Muscle layer of duodenum (tissue), 2 donors: ENCODE results near the gene AQP12B.
"Not testable (repeated sequence)": the region's sequence is repeated elsewhere in the genome, so short reads cannot be mapped to it uniquely, and the experiment has no call there.

Experiments used
- H3K27ac ChIP-seq: one replicate; pipeline ENCODE4 v1.7.0; 2013; ENCODE audit warnings: mild to moderate bottlenecking, low read length
- H3K27me3 ChIP-seq: one replicate; pipeline ENCODE4 v1.7.0; 2013; ENCODE audit warnings: low read depth, mild to moderate bottlenecking, control low read depth, low read length
- H3K36me3 ChIP-seq, 2 donors: one replicate each; pipeline ENCODE4 v1.7.0; 2013; ENCODE audit warnings: low read length in 2 of 2, control low read depth in 1 of 2, mild to moderate bottlenecking in 1 of 2; ENCODE audit not compliant: insufficient read depth in 2 of 2, control insufficient read depth in 1 of 2
- H3K4me1 ChIP-seq, 2 donors: one replicate each; pipeline ENCODE4 v1.7.0; 2013; ENCODE audit warnings: low read length in 2 of 2, mild to moderate bottlenecking in 2 of 2, control low read depth in 1 of 2, moderate library complexity in 1 of 2; ENCODE audit not compliant: insufficient read depth in 2 of 2, control insufficient read depth in 1 of 2
- H3K4me3 ChIP-seq, 2 donors: one replicate each; pipeline ENCODE4 v1.7.0; 2013; ENCODE audit warnings: low read length in 2 of 2, low read depth in 1 of 2, mild to moderate bottlenecking in 1 of 2
- H3K9me3 ChIP-seq, 2 donors: one replicate each; pipeline ENCODE4 v1.7.0; 2013; ENCODE audit warnings: low read length in 2 of 2, control low read depth in 1 of 2, mild to moderate bottlenecking in 1 of 2; ENCODE audit not compliant: control insufficient read depth in 1 of 2
- donor health status: healthy.

AQP12B gene, protein sequence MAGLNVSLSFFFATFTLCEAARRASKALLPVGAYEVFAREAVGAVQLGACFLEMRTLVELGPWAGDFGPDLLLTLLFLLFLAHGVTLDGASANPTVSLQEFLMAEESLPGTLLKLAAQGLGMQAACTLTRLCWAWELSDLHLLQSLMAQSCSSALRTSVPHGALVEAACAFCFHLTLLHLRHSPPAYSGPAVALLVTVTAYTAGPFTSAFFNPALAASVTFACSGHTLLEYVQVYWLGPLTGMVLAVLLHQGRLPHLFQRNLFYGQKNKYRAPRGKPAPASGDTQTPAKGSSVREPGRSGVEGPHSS

GRCh38 chr2:240682431-240683224, at the start of gene AQP12B:
TSS of gene AQP12B (minus strand) at chr2:240682885. CDS start at chr2:240682837, 48 bp downstream.
- H3K27ac ChIP-seq, H3K27me3 ChIP-seq, H3K9me3 ChIP-seq, H3K36me3 ChIP-seq, H3K4me1 ChIP-seq, H3K4me3 ChIP-seq: not testable (repeated sequence)

DNA sequence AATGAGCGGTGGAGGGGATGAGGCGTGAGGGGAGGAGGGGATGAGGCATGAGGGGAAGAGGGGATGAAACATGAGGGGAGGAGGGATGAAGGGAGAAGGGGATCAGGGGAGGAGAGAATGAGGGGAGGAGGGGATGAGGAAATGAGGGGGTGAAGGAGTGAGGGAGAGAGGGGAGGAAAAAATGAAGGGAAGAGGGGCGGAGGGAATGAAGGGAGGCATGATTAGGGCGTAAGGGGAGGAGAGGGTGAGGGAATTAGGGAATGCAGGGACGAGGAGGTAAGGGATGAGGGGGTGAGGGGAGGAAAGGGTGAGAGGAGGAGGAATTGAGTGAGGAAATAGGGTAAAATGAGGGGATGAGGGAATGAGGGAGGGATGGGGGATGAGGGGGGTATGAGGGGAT, 49.5 kb upstream of the AQP12B start:
- H3K36me3 ChIP-seq = no peaks in the 10 kb centered on the region

DNA sequence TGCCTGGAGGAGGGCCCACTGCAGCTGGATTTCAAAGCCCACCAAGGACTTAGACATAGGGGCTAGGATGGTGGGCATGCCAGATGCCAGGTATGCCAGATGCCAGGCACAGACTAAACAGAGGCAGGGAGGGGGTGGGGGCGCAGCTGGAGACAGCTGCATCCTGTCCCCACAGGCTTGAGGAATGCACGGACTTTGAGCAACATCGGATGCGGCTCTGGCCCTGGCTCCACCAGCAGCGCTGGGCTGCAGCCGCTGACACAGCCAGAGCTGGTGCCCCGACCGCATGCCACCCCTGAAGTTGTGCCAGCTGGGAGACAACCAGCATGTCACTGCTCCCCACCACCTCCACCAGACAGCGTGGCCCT, 48.5 kb upstream of the AQP12B start:
- Histone ChIP-seq H3K27me3 (no peaks in the 10 kb centered on the region), H3K4me1 (no peaks in the 10 kb centered on the region), H3K4me3 (no peak overlapping the region), H3K9me3 (no peaks in the 10 kb centered on the region), H3K36me3 (no peaks in the 10 kb centered on the region), H3K27ac (no peak overlapping the region)

More for the DNA sequence above, 49.5 kb upstream of the AQP12B start:
- no peaks in the 10 kb centered on the region for H3K27me3 ChIP-seq
- H3K9me3 ChIP-seq = no peaks in the 10 kb centered on the region
- H3K27ac ChIP-seq = no peak overlapping the region
- H3K4me1 ChIP-seq = peaks cover 0 to 4% of the 10 kb centered on the region in 2 donors
- H3K4me3 ChIP-seq = no peak overlapping the region

DNA sequence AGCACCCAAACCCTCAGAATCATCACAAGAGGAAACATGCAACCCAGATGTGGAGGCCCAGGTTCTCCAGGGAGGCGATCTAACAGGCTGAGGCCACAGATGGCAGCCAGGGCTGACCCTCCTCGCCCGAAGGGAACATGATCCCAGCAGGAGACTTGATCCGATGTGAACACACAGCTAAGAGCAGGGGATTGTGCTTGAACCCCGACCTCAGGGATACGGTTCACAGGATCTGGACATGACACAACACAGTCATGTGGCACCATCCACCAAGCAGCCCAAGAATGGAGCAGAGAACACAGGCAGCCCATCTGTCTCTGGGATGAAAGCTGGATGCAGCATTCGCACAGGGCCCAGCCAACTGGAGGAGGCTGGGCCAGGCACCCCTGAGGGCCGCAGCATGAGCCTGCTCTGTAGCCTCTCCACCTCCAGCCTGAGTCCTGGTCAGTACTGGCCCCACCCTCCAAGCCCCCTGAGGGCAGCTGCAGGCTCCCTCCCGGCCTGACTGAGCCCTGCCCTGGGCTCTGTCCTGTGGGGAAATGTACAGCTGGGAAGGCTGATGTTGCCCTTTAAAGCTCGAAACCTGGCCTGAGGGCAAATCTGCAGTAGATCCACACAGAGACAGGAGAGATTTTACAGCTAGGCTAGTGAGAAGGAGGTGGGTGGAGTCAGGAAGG, 48.0 kb upstream of the AQP12B start:
- H3K36me3 ChIP-seq = no peaks in the 10 kb centered on the region

DNA sequence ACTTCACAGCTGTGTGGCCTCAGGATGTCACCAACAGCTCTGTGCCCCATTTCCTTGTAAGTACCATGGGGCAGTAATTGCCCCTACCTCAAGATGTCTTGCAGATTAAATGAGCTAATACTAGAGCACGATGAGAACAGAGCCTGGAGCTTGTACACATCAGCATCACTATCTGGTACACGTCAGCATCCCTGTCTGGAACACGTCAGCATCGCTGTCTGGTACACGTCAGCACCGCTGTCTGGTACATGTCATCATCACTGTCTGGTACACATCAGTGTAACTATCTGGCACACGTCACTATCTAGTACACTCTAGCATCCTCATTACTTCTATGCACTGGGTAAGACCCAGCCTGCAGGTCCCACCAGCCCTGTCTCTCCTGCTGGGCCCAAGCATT, 46.1 kb upstream of the AQP12B start:
- H3K27ac ChIP-seq = no peak overlapping the region
- no peaks in the 10 kb centered on the region for H3K4me1 ChIP-seq
- H3K4me3 ChIP-seq = no peak overlapping the region
- no peaks in the 10 kb centered on the region for H3K27me3 ChIP-seq
- no peaks in the 10 kb centered on the region for H3K36me3 ChIP-seq
- H3K9me3 ChIP-seq = no peaks in the 10 kb centered on the region

More for the DNA sequence above, 48.0 kb upstream of the AQP12B start:
- no peaks in the 10 kb centered on the region for H3K9me3 ChIP-seq
- H3K27ac ChIP-seq = no peak overlapping the region
- no peaks in the 10 kb centered on the region for H3K27me3 ChIP-seq
- no peak overlapping the region for H3K4me3 ChIP-seq
- H3K4me1 ChIP-seq = no peaks in the 10 kb centered on the region

DNA sequence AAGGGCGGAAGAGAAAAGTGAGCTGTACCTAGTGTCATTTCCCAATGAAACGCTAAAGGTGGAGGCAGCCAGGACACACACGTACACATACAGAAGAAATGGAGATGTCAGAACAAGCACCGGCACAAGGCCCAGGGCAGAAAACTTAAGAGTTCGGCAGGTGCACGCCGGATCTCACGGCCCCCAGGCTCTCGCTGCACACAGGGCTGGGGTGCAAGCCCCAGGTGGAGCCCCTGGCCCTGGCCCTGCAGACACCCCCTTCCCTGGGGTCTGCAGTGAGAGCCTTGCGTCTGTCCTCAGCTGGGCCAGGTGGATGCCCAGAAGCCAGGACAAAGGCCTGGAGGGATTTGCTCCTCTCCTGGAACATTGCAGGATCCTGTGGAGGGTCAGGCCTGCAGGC, 45.7 kb upstream of the AQP12B start:
- Histone ChIP-seq H3K27ac (no peak overlapping the region), H3K4me1 (no peaks in the 10 kb centered on the region), H3K9me3 (no peaks in the 10 kb centered on the region), H3K4me3 (no peak overlapping the region), H3K36me3 (no peaks in the 10 kb centered on the region), H3K27me3 (no peaks in the 10 kb centered on the region)

GRCh38 chr2:240727913-240728312, 45.2 kb upstream of the AQP12B start:
- Histone ChIP-seq H3K9me3 (no peaks in the 10 kb centered on the region), H3K27ac (no peak overlapping the region), H3K4me1 (no peaks in the 10 kb centered on the region), H3K27me3 (no peaks in the 10 kb centered on the region), H3K36me3 (no peaks in the 10 kb centered on the region), H3K4me3 (no peak overlapping the region)

DNA sequence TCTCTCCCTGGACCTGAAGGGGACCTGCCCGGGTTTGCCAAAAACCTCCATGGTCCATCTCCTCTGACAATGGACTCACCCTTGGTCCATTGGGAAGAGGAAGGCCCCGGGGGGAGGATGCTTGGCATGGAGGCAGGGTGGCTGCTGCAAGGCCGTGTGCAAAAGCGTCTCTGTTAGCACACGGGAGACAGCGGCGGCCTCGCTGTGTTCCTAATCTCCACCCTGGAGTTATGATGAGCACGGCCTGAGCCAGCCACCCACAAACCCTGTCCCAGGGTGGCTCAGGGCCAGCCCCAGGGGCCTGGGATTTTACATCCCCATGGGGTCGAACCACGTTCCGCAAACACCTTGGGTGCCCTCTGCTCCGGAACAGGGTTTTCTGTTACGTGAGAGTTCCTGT, 44.8 kb upstream of the AQP12B start:
- H3K36me3 ChIP-seq = no peaks in the 10 kb centered on the region
- no peaks in the 10 kb centered on the region for H3K9me3 ChIP-seq
- no peaks in the 10 kb centered on the region for H3K27me3 ChIP-seq
- H3K4me1 ChIP-seq = no peaks in the 10 kb centered on the region
- no peak overlapping the region for H3K27ac ChIP-seq
- H3K4me3 ChIP-seq = no peak overlapping the region

DNA sequence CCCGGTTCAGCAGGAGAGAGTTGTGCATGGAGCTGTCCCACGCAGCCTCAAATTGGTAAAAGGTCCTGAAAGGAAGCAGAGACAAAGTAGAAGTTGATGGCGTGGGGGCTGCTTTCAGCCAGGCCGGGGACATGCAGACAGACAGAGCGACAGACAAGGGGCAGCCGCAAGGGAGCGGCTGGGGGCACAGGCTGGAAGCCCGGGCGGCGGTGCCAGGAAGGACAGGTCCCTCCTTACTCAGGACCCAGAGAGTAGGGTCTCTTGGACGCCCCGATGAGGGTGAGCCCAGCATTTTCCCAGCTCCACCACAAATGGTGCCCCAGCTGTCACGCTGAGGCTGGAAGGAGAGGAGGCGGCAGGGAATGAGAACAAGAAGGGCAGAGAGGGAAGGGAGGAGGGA, 44.2 kb upstream of the AQP12B start:
- Histone ChIP-seq H3K27me3 (no peaks in the 10 kb centered on the region), H3K4me3 (no peak overlapping the region), H3K4me1 (no peaks in the 10 kb centered on the region), H3K9me3 (no peaks in the 10 kb centered on the region), H3K27ac (no peak overlapping the region), H3K36me3 (no peaks in the 10 kb centered on the region)

DNA sequence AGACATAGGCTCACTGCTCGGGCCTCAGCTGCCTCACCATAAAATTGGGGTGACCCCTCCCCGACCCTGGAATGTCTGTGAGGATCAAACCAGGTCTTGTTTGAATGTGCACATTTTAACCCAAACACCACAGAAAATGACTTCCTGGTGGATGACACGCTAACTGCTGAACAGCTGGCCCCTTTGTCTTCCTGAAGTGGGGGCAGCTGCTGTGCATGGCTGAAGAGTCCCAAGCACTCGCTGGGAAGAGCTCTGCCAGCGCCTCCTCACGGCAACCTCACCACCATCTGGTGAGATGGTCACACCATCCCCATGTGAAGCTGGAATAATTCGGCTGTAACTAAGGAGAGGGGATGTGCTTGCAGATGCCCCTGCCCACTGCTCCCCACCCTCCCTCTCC, 43.0 kb upstream of the AQP12B start:
- Histone ChIP-seq H3K27me3 (no peaks in the 10 kb centered on the region), H3K36me3 (no peaks in the 10 kb centered on the region), H3K4me3 (no peak overlapping the region), H3K9me3 (no peaks in the 10 kb centered on the region), H3K4me1 (no peaks in the 10 kb centered on the region), H3K27ac (no peak overlapping the region)

GRCh38 chr2:240725266-240725665, 42.6 kb upstream of the AQP12B start:
- Histone ChIP-seq H3K27me3 (no peaks in the 10 kb centered on the region), H3K4me1 (no peaks in the 10 kb centered on the region), H3K36me3 (no peaks in the 10 kb centered on the region), H3K27ac (no peak overlapping the region), H3K9me3 (no peaks in the 10 kb centered on the region), H3K4me3 (no peak overlapping the region)
